GM18517 (cell line): Measurements from ENCODE around the gene GPR39.

Experiments
- ATAC-seq: cut with Tn5 transposase; IDR thresholded peaks from one replicate; pipeline ENCODE4 v1.9.1; 2021; ENCODE audit warnings: mild to moderate bottlenecking, moderate library complexity; ENCODE audit not compliant: unreplicated experiment

GPR39 gene

DNA sequence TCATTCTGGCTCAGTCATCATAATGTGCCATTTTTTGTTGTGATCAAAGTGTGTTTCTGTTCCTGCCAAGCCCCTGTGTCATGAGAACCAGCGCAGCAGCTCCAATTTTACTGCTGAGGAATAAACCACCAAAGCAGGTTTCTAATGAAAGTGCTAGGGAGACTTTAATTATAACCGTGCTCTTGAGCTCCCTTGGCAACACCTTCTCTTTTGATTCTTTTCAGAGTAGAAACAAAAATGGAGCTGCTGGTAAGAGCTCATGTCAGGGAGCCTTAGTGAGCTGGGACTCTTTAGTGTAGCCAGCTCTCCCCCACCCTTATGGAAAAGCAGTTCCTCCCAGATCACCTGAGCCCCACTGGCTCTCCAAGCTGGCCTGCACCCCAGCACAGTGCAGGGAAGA lies 179.1 kb downstream of the GPR39 start:
- ATAC-seq, result no peak

GRCh38 chr2:132597166-132597565 lies 180.6 kb downstream of the GPR39 start:
- ATAC-seq, result no peak

GRCh38 chr2:132597831-132598230 lies 181.2 kb downstream of the GPR39 start:
- no peak for ATAC-seq

GRCh38 chr2:132598536-132598935 lies 181.9 kb downstream of the GPR39 start:
- ATAC-seq, result no peak

DNA sequence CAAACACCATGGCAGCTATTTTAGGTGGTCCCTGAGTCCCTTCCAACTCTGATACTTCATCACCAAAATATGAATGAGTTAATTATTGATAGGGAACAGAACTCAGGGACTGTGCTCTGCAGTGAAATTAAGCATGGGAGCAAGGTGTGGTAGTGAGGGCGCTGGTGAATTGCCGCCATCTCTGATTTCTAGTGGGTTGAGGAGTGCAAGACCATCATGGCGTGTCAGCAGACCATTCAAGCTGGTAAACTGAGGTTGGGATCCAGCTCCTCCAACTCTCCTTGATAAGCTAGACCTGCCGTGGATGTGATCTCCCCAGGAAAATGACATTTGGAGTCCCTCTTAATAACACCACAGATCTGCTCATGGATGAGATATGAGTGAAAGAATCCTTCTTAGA lies 183.0 kb downstream of the GPR39 start:
- no peak for ATAC-seq

DNA sequence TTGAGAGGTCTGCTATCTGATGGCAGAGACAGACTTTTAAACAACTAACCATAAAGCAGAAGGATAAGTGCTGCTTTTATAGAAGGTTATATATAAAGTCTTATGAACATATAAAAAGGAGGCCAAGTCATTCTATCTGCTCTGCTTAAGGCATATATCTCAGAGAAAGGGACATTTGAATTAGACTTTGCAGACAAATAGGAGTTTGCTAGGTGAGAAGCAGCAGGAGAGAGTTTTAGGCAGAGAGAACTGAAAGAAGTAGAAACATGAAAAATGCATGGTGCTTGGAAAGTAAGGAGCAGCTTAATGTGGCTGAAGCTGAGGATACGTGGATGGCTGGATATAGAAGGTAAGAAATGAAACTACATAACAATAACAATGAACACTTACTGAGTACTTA lies 188.0 kb downstream of the GPR39 start:
- ATAC-seq, result no peak

- no peak for ATAC-seq
Measured at GRCh38 chr2:132605236-132606180, 188.9 kb downstream of the GPR39 start.

GRCh38 chr2:132606649-132607048 lies 190.0 kb downstream of the GPR39 start:
- no peak for ATAC-seq

DNA sequence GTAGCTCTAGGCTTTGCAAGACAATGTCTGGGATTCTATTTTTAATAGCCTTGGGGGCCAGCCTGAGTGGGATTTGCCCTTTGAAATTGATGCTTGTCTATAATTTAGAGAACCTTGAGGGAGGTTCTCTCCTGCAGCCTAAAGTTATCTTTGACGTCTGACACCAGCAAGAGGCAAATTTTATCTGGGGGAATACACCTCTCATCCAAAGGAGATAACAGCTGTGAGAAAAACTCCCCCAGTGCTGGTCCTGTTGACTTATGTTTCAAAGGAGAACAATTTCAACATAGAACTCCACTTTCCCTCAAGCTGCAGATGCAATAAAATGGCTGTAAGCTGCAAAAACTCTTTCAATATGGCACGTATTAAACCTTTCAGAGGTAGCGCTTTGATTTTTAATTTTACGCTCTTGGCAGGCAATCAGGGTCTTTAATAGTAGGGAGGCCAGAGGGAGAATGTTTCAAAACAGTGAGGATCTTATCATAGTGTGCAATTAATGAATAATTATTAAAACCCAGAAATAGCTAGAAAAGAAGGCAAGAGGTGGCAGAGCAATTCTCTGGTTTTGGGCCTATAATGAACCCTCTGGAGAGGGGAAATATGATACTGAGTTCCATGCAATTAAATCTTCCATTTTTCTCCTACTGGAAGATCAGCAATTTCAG lies 191.0 kb downstream of the GPR39 start:
- ATAC-seq, result no peak

- ATAC-seq, result no peak
Measured at GRCh38 chr2:132608311-132608710, 191.7 kb downstream of the GPR39 start.

DNA sequence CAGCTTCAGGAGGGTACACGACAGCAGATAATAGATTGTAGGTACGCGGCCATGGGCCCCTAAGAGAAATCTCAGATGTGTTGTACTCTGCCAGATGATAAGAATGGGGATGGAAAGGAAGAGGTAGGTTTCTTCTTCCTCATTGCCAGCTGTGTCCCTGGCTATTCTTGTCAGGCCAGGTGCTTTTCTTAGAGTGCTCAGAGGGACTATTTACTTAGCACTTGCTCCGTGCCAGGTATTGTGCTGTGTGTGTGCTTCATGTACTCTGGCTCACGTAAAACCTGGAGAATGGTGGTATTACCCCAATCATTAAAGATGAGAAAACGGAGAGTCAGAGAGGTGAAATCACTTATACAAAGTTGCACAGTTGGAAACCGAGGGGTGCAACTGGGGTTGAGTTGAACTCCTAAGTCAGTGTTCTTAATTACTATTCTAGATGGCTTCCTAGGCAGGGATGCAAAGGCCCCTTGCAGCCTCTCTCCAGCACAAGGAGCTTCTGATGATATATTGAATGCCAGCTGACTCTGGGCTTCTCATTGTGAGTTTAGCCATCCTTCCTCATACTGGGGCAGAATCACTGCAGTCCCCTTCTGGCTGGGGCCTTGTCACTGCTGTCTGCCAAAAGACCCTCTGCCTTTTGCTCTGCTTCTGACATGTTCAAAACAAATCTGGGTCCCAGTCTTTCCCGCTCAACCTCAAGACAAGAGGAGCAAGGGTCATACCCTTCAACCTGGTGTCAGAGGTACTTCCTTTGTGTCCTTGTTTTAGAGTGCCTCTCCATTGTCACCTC lies 192.7 kb downstream of the GPR39 start:
- ATAC-seq, result no peak

DNA sequence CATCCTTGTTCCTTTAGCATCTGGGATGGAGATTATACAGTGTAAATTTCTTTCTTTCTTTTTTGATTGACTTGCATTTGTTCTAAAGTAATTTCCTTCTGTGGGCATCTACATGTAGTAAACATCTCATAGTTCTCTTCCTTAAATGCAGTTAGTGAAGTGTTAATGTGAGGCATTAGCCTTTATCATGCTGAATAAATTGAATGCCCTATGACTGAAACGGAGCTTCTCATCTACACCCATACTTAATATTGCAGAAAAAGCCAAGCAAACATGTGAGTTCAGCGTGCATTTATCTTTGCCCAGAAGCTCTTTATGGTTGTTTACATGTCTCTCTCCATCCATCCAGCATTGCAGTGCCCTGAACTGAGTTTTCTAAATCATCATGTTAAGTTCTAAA lies 195.1 kb downstream of the GPR39 start:
- ATAC-seq, result no peak

DNA sequence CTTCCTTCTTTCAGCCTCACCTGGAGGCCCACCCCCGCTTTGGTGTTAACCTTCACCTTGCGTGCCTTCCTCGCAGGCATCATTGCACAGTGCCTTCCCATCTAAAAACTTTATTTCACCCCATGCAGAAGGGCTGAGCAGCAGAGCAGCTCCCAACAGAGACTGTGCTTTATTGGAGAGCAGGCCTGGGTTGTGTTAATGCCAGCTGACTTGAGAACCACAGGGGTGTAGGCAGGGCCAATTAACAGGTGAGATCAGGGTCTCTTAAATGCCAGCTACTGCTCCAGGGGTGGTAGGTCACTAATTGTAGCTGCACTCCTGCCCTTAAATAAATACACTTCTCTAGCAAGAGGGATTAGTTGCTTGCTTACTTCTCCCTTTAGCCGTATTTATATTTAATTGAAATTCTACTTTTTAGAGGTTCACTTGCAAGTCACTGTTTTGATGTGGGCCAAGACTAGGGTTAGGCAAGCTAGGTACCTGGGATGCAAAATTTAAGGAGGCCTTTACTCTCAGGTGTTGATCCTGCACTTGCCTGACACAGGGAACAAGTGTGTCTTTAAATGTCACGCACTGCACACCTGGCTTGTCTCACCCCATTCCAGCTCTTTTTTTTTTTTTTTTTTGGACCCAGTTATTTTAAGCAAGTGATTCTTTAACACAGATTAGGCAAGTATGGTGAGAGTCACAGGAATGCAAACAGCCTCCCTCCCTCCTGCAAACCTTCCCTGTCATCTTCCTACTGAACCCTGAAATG lies 198.9 kb downstream of the GPR39 start:
- ATAC-seq, result no peak

DNA sequence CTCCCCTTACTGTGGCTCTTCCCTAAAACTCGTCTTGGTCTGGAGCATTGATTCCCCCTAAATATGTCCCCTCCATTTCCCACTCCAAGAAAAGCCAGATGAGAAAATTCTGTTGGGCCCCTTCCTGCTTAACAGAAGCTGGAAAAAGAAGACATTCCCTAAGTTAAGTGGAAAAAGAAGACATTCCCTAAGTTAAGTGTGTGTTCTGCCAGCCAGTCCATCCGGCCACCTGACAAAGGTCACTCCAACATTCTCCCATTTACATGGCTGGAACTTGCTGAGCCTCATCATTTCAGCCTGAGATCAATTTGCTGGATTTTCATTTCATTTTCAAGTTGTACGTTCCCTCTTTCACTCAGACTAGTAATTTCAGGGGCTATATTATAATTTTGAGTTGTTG lies 201.4 kb downstream of the GPR39 start:
- ATAC-seq, result no peak

- ATAC-seq, result no peak
Measured at GRCh38 chr2:132618734-132619133, 202.1 kb downstream of the GPR39 start.

DNA sequence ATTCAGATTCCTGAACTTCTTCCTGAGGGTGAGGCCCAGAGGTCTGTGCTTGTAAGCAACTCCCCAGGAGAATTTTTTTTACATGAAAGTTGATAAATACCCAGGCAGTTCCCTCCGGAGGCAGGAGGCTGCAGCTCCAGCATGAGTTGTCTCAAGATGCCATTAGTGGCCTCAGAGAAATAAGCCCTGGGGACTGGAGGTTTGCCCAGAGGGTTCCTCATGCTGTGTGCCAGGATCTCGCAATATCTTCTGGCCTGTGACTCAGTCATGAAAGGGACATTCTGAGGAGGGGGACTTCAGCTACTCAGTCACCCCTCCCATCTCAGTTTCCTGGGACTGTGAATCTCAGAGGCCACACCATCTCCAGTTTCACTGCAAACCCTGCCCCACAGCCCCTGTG lies 203.5 kb downstream of the GPR39 start:
- ATAC-seq, result no peak

DNA sequence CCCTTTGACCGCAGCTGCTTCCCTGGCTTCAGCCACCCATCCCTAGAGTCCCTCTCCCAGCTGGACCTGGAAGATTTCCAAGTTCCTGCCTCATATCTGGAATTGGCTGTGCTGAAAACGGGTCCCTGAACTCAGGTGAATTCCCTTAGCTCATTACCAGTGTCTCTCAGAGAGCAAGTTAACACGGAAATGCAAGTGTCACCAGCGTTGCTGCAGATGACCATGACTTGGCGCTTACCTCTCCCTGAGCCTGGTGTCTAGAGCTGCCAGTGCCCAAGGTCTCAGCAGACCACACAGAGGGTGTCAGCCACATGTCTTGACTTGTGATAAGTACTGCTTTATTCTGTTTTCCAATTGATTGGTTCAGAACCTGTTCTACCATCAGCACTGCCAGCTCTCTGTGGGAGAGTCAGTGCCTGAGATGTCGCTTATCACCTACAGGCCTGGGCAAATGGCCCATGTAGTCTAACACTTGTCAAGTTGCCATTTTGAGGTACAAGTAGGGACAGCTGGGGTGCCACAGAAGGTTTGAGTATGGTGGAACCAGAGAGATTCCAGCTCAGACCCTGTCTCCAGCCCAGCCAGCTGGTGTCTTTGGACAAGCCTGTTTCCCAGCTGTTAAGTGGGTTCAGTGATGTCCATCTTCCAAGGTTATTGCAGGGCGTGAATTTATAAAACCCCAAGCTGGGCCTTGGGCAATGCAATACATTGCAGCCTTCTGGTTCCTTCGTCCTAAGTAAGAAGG lies 204.7 kb downstream of the GPR39 start:
- no peak for ATAC-seq

DNA sequence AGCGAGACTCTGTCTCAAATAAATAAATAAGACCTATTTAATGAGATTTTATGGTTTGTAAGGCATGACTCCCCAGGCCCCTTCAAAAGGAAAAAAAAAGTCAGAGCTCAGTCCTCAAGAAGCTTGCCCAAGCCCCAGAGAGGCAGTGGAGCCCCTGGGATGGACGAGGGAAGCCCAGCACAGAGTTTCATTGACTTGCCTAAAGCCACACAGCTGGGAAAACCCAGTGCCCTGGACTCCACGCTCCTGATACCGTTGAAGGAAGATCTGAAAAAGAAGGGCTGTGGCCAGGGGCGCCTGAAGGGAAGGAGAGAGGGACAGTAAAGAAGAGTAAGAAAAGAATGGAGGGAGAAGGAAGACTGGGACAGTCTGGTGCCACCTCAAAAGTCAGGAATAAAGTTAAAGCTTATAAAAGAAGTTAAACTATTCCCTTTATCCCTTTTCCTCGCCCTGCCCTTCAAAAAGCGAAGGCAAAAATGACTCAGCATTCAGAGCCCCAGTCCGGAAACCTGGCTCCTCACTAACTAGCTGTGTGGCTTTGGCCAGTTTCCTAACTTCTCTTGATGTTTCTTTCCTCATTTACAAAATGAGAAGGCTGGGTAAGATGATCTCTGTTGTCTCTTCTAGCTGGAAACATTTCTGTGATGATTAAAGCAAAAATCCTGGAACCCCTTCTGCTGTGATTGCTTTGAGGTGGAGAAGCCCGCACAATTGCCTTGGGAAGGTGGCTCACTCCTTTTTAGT lies 206.7 kb downstream of the GPR39 start:
- no peak for ATAC-seq

DNA sequence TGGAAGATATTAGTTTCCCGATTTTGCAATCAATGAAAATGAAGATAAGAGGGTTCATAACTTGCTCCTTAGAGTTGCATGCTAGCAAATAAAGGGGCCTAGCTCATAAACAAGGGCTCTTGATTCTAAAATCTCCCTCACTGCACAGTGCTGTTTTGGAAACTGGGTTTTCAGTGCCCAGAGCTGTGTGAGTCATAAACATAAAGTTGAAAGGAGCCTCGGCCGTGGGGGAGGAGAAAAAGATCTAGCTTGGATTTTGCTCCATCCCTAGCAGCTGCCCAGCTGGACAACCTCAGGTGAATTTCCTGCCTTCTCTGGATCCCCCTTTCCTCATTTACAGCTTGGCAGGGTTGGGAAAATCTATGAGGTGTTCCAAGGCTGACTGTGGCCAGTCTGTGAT lies 210.9 kb downstream of the GPR39 start:
- no peak for ATAC-seq
